OCI-LY7 (cell line): ENCODE measurements around the gene RPL18. TPM values are rescaled to one million over a fixed set of nuclear protein-coding genes. Genes with fewer than 3 reads are reported as not detected.

Experiments
- BruUV-seq: library from RNA; stranded (reverse); fragments of 400-500 nt; replicated peaks from 2 replicates; lab custom pipeline; 2021; lab: Mats Ljungman, UMichigan
- CTCF ChIA-PET: fragments of 300-600 bp; sonication (Branson Sonifier 250); formaldehyde crosslinking; loops from one replicate; lab custom pipeline; 2022; ENCODE audit warnings: antibody characterized with exemption; ENCODE audit not compliant: unreplicated experiment; lab: Charles Lee
- POLR2A ChIA-PET: fragments of 300-600 bp; sonication (Branson Sonifier 250); formaldehyde crosslinking; loops from one replicate; lab custom pipeline; 2022; ENCODE audit warnings: antibody characterized with exemption; lab: Charles Lee
- DNase-seq: peaks from one replicate; pipeline ENCODE4 v3.0.0-alpha.2; 2015; ENCODE audit warnings: low spot score
- H2AFZ ChIP-seq: fragments of 200-600 bp; sonication (generic), shearing (Covaris generic); 2 replicates; pipeline ENCODE4 v1.6.1; 2014; ENCODE audit warnings: mild to moderate bottlenecking, antibody characterized with exemption, low read length, moderate library complexity
- H3K27ac ChIP-seq: fragments of 200-600 bp; sonication (generic); 2 replicates; pipeline ENCODE4 v1.5.1; 2014; ENCODE audit warnings: mixed run types, low read depth, mild to moderate bottlenecking, moderate library complexity, low read length, inconsistent platforms; ENCODE audit not compliant: poor library complexity, severe bottlenecking
- H3K36me3 ChIP-seq: fragments of 200-600 bp; sonication (generic); 2 replicates; pipeline ENCODE4 v1.6.1; 2014; ENCODE audit warnings: mild to moderate bottlenecking, antibody characterized with exemption, low read length, moderate library complexity, mixed read lengths; ENCODE audit not compliant: insufficient read depth
- H3K4me1 ChIP-seq: fragments of 200-600 bp; sonication (generic); 2 replicates; pipeline ENCODE4 v1.5.1; 2014; ENCODE audit warnings: mild to moderate bottlenecking, low read length; ENCODE audit not compliant: insufficient read depth, poor library complexity, severe bottlenecking
- H3K4me2 ChIP-seq: fragments of 200-600 bp; sonication (generic); 2 replicates; pipeline ENCODE4 v1.6.1; 2014; ENCODE audit warnings: mild to moderate bottlenecking, low read length
- H3K4me3 ChIP-seq: fragments of 200-600 bp; sonication (generic); 2 replicates; pipeline ENCODE4 v1.5.1; 2014; ENCODE audit warnings: mild to moderate bottlenecking, low read depth, low read length; ENCODE audit not compliant: poor library complexity, severe bottlenecking
- H3K79me2 ChIP-seq: fragments of 200-600 bp; sonication (generic); 2 replicates; pipeline ENCODE4 v1.6.1; 2016; ENCODE audit warnings: low read depth, mild to moderate bottlenecking, low read length, moderate library complexity, mixed read lengths; ENCODE audit not compliant: insufficient read depth
- H3K9me2 ChIP-seq: fragments of 200-600 bp; sonication (generic); 2 replicates; pipeline ENCODE4 v1.6.1; 2016; ENCODE audit warnings: mild to moderate bottlenecking, low read length, mixed read lengths; ENCODE audit not compliant: insufficient read depth
- H3K9me3 ChIP-seq: fragments of 200-600 bp; sonication (generic); 2 replicates; pipeline ENCODE4 v1.6.1; 2014; ENCODE audit warnings: mild to moderate bottlenecking, mixed run types, low read length, mixed read lengths
- H4K20me1 ChIP-seq: fragments of 200-600 bp; sonication (generic); 2 replicates; pipeline ENCODE4 v1.6.1; 2014; ENCODE audit warnings: mild to moderate bottlenecking, antibody characterized with exemption, low read length, moderate library complexity, mixed read lengths; ENCODE audit not compliant: insufficient read depth
- CTCF ChIP-seq: fragments of 200-600 bp; sonication (generic); conservative IDR thresholded peaks from 2 replicates; pipeline ENCODE4 v1.5.1; 2014; ENCODE audit warnings: mild to moderate bottlenecking, antibody characterized with exemption, low read length, moderate library complexity, mixed read lengths
- EZH2phosphoT487 ChIP-seq: fragments of 200-600 bp; sonication (generic); IDR thresholded peaks from 2 replicates; pipeline ENCODE4 v1.6.1; 2018; ENCODE audit warnings: low read depth, borderline replicate concordance, mild to moderate bottlenecking, mixed run types, antibody characterized with exemption, low read length, moderate library complexity, mixed read lengths
- intact Hi-C: fragments of 100-400 bp; cut with micrococcal nuclease; formaldehyde crosslinking; loops from one replicate; pipeline ENCODE4 v1.10.0; 2022; ENCODE audit not compliant: unreplicated experiment
- total RNA-seq, 2 experiments: library from RNA; depleted of rRNA in 1 of 2; stranded (reverse); fragments of >200 nt in 1 of 2; shearing (Covaris generic) in 1 of 2; gene quantifications; 2 replicates each; pipeline ENCODE4 v1.2.3, GENCODE V29; 2014 to 2022

Gene RPL18
- total RNA-seq, 2 experiments from 2014 or later = 1,333 to 5,064 TPM

DNA sequence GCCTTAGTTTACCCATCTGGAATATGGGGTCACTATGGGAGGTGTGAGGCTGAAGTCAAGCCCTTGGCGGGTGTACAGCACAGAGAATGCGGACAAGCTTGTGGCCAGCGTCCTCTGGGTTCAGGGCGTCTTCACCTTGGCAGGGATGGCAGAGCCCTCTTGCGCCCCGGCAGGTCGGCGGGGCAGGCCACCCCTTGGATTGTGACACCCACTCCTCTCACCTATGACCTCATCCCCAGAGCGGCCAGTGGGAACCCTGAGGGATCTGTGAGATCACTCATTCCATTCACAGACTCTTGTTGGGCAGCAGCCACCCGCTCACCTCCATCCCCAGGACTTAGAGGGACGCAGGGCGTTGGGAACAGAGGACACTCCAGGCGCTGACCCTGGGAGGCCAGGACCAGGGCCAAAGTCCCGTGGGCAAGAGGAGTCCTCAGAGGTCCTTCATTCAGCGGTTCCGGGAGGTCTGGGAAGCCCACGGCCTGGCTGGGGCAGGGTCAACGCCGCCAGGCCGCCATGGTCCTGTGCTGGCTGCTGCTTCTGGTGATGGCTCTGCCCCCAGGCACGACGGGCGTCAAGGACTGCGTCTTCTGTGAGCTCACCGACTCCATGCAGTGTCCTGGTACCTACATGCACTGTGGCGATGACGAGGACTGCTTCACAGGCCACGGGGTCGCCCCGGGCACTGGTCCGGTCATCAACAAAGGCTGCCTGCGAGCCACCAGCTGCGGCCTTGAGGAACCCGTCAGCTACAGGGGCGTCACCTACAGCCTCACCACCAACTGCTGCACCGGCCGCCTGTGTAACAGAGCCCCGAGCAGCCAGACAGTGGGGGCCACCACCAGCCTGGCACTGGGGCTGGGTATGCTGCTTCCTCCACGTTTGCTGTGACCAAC lies 12.3 kb downstream of the RPL18 start, which contains the start of gene SPACA4:
Gene SPACA4 (plus strand): TSS at position 280 of the 896 bp plus-strand sequence. CDS start 237 bp downstream, at position 517.
- Histone ChIP-seq H3K9me2 (no peaks in the 10 kb centered on the region), H3K4me2 (no peak within 1 kb of the TSS), H2AFZ (no peak within 1 kb of the TSS), H3K9me3 (no peaks in the 10 kb centered on the region), H3K36me3 (peaks cover 34% of the 10 kb centered on the region), H3K27ac (no peak within 1 kb of the TSS), H3K79me2 (no peaks in the 10 kb centered on the region), H3K4me1 (peaks cover 8% of the 10 kb centered on the region), H4K20me1 (no peaks in the 10 kb centered on the region), H3K4me3 (no peak within 1 kb of the TSS)
- intact Hi-C loops = no loop called here
- DNase-seq = no peak
- no TSS peak for BruUV-seq
- ChIA-PET POLR2A (interaction anchor here (0.8 kb wide), 1 partner anchor 127 kb away, joined by 4 read pairs; no protein-coding TSS in a partner anchor), CTCF (no interaction called here)
- TF ChIP-seq EZH2phosphoT487 (no peak), CTCF (no peak)

DNA sequence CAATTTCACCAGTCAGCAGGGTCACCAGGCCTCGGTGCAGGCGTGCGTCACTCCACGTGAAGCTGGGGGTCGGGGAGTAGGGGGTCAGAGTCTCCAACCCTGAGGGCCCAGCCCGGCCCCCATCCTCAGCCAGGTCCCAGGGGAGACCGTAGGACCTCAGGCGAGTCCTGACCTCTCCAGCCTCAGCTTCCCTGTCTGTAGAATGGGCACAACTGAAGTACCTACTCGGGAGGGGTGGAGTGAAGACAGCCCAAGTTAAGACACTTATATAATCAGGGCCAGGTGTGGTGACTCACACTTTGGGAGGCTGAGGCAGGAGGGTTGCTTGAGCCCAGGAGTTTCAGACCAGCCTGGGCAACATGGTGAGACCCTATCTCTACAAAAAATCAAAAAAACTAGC lies 15.1 kb downstream of the RPL18 start:
- no peak overlapping the region for H3K4me3 ChIP-seq
- no peak overlapping the region for H3K4me2 ChIP-seq
- TF ChIP-seq EZH2phosphoT487 = no peak
- TF ChIP-seq CTCF = no peak
- H2AFZ ChIP-seq = no peak overlapping the region
- H3K36me3 ChIP-seq = peaks cover 25% of the 10 kb centered on the region
- BruUV-seq = no TSS peak
- no peak overlapping the region for H3K27ac ChIP-seq
- no peak for DNase-seq
- H3K79me2 ChIP-seq = no peaks in the 10 kb centered on the region
- no peaks in the 10 kb centered on the region for H3K9me3 ChIP-seq
- intact Hi-C loops = no loop called here
- H3K9me2 ChIP-seq = no peaks in the 10 kb centered on the region
- peaks cover 1% of the 10 kb centered on the region for H3K4me1 ChIP-seq
- ChIA-PET POLR2A (no interaction called here), CTCF (no interaction called here)
- no peaks in the 10 kb centered on the region for H4K20me1 ChIP-seq

GRCh38 chr19:48603449-48603848 lies 15.5 kb downstream of the RPL18 start:
- no peaks in the 10 kb centered on the region for H4K20me1 ChIP-seq
- intact Hi-C loops = no loop called here
- no peaks in the 10 kb centered on the region for H3K9me2 ChIP-seq
- no peak overlapping the region for H3K4me2 ChIP-seq
- no peak for DNase-seq
- no TSS peak for BruUV-seq
- CTCF ChIA-PET = no interaction called here
- peaks cover 25% of the 10 kb centered on the region for H3K36me3 ChIP-seq
- no peaks in the 10 kb centered on the region for H3K9me3 ChIP-seq
- POLR2A ChIA-PET = no interaction called here
- TF ChIP-seq CTCF (no peak), EZH2phosphoT487 (no peak)
- H3K4me1 ChIP-seq = no peaks in the 10 kb centered on the region
- H3K27ac ChIP-seq = no peak overlapping the region
- H2AFZ ChIP-seq = no peak overlapping the region
- no peak overlapping the region for H3K4me3 ChIP-seq
- H3K79me2 ChIP-seq = no peaks in the 10 kb centered on the region
